Head of caudate nucleus (tissue), 42 donors: ENCODE results near the gene SLC39A10.

Source experiments
- DNase-seq, 42 donors: peaks; one replicate each; pipeline versions ENCODE4 v3.0.0 to v3.0.0-alpha.2; 2020 to 2021; ENCODE audit warnings: mixed read lengths in 7 of 42
- intact Hi-C: fragments of 100-400 bp; cut with DNase I; formaldehyde crosslinking; loops from one replicate; pipeline ENCODE4 v1.15.0; 2022

Gene SLC39A10

GRCh38 chr2:195656859-195657633, at the start of gene SLC39A10:
Gene SLC39A10 (plus strand): TSS chr2:195657226. CDS start chr2:195680043, 22,817 bp downstream.
- peak; percentile 96 to 99 (median 98) for DNase-seq
- intact Hi-C loops = loop anchor here (10.0 kb wide), 1 partner anchor 82 kb away; no protein-coding TSS in a partner anchor

GRCh38 chr2:195608768-195609454, 48.1 kb upstream of the SLC39A10 start:
- intact Hi-C loops = no loop called here
- no peak for DNase-seq

- intact Hi-C loops = no loop called here
- no peak for DNase-seq
Observed at GRCh38 chr2:195610717-195611116, 46.3 kb upstream of the SLC39A10 start.

- no peak for DNase-seq
- intact Hi-C loops = no loop called here
Observed at GRCh38 chr2:195612611-195613495, 44.2 kb upstream of the SLC39A10 start.

GRCh38 chr2:195613922-195614321, 43.1 kb upstream of the SLC39A10 start:
- DNase-seq = no peak
- intact Hi-C loops = no loop called here

- no peak for DNase-seq
- intact Hi-C loops = no loop called here
Observed at GRCh38 chr2:195619590-195619989, 37.4 kb upstream of the SLC39A10 start.

GRCh38 chr2:195620501-195620900, 36.5 kb upstream of the SLC39A10 start:
- intact Hi-C loops = no loop called here
- DNase-seq = no peak

GRCh38 chr2:195622966-195623365, 34.1 kb upstream of the SLC39A10 start:
- no peak for DNase-seq
- intact Hi-C loops = no loop called here

- no peak for DNase-seq
- intact Hi-C loops = no loop called here
Observed at GRCh38 chr2:195626507-195626906, 30.5 kb upstream of the SLC39A10 start.

- no peak for DNase-seq
- intact Hi-C loops = no loop called here
Observed at GRCh38 chr2:195628666-195629065, 28.4 kb upstream of the SLC39A10 start.

- no peak for DNase-seq
- intact Hi-C loops = no loop called here
Observed at GRCh38 chr2:195632856-195633572, 24.0 kb upstream of the SLC39A10 start.

- no peak for DNase-seq
- intact Hi-C loops = no loop called here
Observed at GRCh38 chr2:195633573-195633870, 23.5 kb upstream of the SLC39A10 start.

GRCh38 chr2:195633974-195634373, 23.1 kb upstream of the SLC39A10 start:
- no peak for DNase-seq
- intact Hi-C loops = no loop called here

GRCh38 chr2:195636890-195637289, 20.1 kb upstream of the SLC39A10 start:
- intact Hi-C loops = no loop called here
- no peak for DNase-seq

- no peak for DNase-seq
- intact Hi-C loops = no loop called here
Observed at GRCh38 chr2:195638750-195639149, 18.3 kb upstream of the SLC39A10 start.

- no peak for DNase-seq
- intact Hi-C loops = no loop called here
Observed at GRCh38 chr2:195639238-195639858, 17.7 kb upstream of the SLC39A10 start.

GRCh38 chr2:195639959-195640358, 17.1 kb upstream of the SLC39A10 start:
- DNase-seq = no peak
- intact Hi-C loops = no loop called here

GRCh38 chr2:195642027-195642678, 14.9 kb upstream of the SLC39A10 start:
- DNase-seq = no peak
- intact Hi-C loops = no loop called here
